Measurements from ENCODE around the gene SMOC2. TPM values are rescaled to one million over a fixed set of nuclear protein-coding genes. Genes with fewer than 3 reads are reported as not detected.

The SMOC2 gene
- total and polyA plus RNA-seq, 12 donors, result 3.0 to 32.0 (median 10.5) TPM

DNA sequence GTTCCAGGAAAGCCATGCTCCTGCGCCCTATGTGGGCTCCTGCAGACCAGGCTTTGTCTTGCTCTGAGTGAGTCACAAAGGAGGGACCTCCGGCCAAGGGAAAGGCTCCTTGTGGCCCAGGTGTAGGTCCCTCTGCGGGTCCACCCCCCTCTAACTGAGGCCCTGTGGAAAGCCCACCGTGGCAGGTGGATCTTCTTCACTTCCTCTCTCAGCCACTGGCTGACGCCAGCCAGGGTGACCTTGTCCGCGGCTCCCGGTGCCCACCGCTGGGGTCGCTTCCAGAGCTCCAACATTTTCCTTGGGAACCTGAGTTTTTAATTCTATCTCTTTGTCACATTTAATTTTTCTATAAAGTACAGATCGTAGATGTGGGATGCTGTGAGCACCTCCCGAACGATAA lies 54.1 kb downstream of the SMOC2 start:
- Histone ChIP-seq H3K27me3 (no peaks in the 10 kb centered on the region), H3K4me1 (replicated peaks in 1 of 2) (no peaks in the 10 kb centered on the region), H3K27ac (no peak overlapping the region), H3K4me3 (no peak overlapping the region), H3K36me3 (replicated peaks in 1 of 2) (no peaks in the 10 kb centered on the region), H3K9me3 (replicated peaks in 1 of 3) (no peaks in the 10 kb centered on the region)
- intact Hi-C loops (cut with DNase I), result no loop called here
- WGBS, 4 donors, result 86 to 94% (median 88%) methylated on average over 12 to 13 of the region's 13 CpGs
- no peak for DNase-seq
- TF ChIP-seq POLR2A (IDR thresholded peaks at IDR 0.05), result no peak
- TF ChIP-seq, protein P1, sequence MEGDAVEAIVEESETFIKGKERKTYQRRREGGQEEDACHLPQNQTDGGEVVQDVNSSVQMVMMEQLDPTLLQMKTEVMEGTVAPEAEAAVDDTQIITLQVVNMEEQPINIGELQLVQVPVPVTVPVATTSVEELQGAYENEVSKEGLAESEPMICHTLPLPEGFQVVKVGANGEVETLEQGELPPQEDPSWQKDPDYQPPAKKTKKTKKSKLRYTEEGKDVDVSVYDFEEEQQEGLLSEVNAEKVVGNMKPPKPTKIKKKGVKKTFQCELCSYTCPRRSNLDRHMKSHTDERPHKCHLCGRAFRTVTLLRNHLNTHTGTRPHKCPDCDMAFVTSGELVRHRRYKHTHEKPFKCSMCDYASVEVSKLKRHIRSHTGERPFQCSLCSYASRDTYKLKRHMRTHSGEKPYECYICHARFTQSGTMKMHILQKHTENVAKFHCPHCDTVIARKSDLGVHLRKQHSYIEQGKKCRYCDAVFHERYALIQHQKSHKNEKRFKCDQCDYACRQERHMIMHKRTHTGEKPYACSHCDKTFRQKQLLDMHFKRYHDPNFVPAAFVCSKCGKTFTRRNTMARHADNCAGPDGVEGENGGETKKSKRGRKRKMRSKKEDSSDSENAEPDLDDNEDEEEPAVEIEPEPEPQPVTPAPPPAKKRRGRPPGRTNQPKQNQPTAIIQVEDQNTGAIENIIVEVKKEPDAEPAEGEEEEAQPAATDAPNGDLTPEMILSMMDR (IDR thresholded peaks at IDR 0.05), result no peak

DNA sequence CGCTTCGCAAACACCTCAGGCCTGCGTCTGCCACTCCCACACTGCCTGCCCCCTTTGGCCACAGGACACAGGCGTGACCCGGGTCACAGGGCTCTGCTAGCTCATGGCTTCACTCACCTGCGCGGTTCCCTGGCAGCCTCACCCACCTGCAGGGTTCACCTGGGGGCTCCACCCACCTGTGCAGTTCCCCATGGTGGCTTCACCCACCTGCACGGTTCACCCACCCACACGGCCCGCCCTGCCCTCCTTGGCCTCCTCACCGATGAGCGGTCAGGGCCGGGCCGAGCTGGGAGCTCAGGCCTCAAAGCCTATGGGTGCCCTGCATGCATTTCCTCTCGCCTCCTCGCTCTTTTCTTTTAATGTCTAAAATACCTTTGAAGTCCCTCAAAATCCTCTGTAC lies 54.7 kb downstream of the SMOC2 start:
- no peak for DNase-seq
- TF ChIP-seq, protein P1 (IDR thresholded peaks at IDR 0.05), result no peak
- TF ChIP-seq POLR2A (IDR thresholded peaks at IDR 0.05), result no peak
- H3K27ac ChIP-seq, result no peak overlapping the region
- 89 to 93% (median 92%) methylated on average over 12 to 16 of the region's 16 CpGs for WGBS, 4 donors
- intact Hi-C loops (cut with DNase I), result no loop called here
- no peaks in the 10 kb centered on the region for H3K4me1 ChIP-seq (replicated peaks in 1 of 2)
- H3K27me3 ChIP-seq, result no peaks in the 10 kb centered on the region
- H3K36me3 ChIP-seq (replicated peaks in 1 of 2), result no peaks in the 10 kb centered on the region
- no peaks in the 10 kb centered on the region for H3K9me3 ChIP-seq (replicated peaks in 1 of 3)
- no peak overlapping the region for H3K4me3 ChIP-seq

DNA sequence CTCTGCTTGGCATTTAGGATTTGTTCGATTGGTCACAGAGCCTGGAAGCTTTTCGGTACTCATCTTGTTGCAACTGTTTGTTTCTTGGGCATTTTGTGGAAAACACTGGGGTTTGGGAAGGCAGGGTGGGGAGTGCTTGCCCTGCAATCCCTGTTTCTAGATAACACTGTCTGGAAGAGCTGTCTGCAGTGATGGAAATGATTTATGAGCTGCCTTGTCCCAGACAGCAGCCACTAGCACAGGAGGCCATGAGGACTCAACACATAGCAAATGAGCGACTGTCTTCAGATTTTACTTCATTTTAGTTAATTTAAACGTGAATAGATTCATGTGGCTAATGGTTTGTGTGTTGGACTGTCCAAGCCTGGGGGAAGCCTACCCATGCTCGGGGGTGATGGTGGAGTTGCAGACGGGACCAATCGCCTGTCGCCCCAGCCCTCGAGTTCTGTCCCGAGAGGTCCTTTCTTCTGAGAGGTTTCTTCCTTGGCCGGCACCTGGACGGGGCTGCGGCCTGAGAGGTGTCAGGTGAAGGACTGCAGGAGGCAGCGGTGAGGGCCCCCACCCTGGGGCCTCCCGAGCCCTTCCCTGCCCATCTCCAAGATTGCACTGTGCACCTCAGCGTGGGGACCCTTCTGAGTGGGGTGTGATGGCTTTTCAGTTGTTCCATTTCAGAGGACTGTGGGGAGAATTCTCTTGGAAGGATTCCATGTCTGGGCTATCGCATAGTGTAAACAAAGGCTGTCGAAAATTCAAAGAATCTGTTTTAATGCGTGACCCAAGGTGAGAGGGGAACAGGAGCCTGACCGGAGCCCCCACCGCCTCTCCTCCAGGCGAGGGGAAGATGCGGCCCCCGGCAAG lies 55.4 kb downstream of the SMOC2 start:
- intact Hi-C loops (cut with DNase I), result no loop called here
- Histone ChIP-seq H3K36me3 (replicated peaks in 1 of 2) (no peaks in the 10 kb centered on the region), H3K4me1 (replicated peaks in 1 of 2) (no peaks in the 10 kb centered on the region), H3K27ac (no peak overlapping the region), H3K4me3 (no peak overlapping the region), H3K9me3 (replicated peaks in 1 of 3) (no peaks in the 10 kb centered on the region), H3K27me3 (no peaks in the 10 kb centered on the region)
- TF ChIP-seq POLR2A (IDR thresholded peaks at IDR 0.05), result no peak
- TF ChIP-seq, protein P1 (IDR thresholded peaks at IDR 0.05), result no peak
- WGBS, 4 donors, result 81 to 87% (median 84%) methylated on average over 19 to 24 of the region's 24 CpGs
- DNase-seq, result no peak

DNA sequence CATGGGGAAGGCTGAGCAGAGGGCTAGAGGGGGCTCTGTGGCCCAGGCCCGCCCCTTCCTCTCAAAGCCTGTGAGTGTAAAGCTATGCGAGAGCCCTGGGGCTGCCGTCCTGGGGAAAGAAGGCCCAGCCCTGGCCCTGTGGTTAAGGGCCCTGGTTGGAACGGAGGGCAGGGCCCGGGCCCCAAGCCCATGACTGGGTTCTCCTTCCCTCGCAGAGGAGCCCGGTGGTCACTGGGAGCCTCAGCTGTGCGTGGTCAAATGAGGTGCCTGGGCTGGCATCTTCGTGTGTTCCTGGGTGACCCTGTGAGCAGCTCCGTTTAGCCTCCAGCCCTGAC lies 56.0 kb downstream of the SMOC2 start:
- H3K4me3 ChIP-seq, result no peak overlapping the region
- WGBS, 4 donors, result 81 to 90% (median 88%) methylated on average over 10 of the region's 10 CpGs
- no peak overlapping the region for H3K27ac ChIP-seq
- intact Hi-C loops (cut with DNase I), result no loop called here
- H3K9me3 ChIP-seq (replicated peaks in 1 of 3), result no peaks in the 10 kb centered on the region
- H3K36me3 ChIP-seq (replicated peaks in 1 of 2), result no peaks in the 10 kb centered on the region
- H3K4me1 ChIP-seq (replicated peaks in 1 of 2), result no peaks in the 10 kb centered on the region
- DNase-seq, result no peak
- TF ChIP-seq POLR2A (IDR thresholded peaks at IDR 0.05), result no peak
- TF ChIP-seq, protein P1 (IDR thresholded peaks at IDR 0.05), result no peak
- H3K27me3 ChIP-seq, result no peaks in the 10 kb centered on the region
